ENCODE measurements around the gene ZNF584. TPM values are rescaled to one million over a fixed set of nuclear protein-coding genes. Genes with fewer than 3 reads are reported as not detected.
"Not testable (repeated sequence)": the region's sequence is repeated elsewhere in the genome, so short reads cannot be mapped to it uniquely, and the experiment has no call there.

Gene ZNF584
- polyA plus RNA-seq, 2 of the 4 experiments (the other 2 are of a cell fraction): 15.6 to 18.2 TPM

DNA sequence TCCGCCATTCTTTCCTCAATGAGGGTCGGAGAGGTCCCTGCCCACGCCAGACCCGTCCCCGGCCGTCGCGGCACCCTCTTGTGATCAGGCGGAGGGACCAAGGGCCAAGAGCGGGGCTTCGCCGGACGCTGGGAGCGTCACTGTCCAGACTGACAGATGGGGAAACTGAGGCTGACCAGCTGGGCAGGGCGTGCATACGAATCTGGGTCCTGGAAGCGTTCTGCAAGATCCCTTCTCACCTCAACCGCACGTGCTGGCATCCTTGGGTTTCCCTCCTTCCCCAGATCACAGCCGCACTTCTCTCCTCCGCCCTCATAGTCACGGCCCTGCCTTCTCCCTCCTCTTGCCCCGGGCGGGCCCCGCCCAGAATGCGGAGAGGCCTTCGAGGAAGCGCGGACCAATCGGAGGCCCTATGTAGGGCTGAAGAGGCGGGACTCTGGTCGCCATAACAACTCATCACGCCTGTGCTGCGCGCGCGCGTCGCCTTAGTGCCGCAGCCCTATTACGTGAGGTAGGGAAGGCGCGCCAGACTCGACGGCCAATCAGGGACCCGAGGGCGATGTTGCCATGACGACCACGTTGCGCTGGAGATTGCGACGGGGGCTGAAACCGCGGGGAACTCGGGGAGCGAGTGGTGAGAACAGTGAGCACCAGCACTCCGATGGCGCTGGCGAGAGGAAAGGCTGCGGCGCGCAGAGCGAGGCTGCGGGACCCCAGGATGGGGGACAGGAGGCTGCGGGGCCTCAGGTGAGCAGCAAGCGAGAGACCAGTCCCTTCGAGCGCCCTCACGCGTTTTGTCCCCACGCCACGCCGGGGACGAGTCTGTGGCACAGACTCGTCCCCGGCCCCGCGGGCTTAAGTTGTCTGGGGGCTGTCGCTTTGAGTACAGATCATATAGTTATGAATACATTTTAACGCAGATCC is 7.3 kb upstream of the ZNF584 start (continued):
- TF ChIP-seq PBX3 (IDR thresholded peaks at IDR 0.05): peak; percentile 26; the same call in 1 of the 2 replicates
- peak; percentile 96 for TF ChIP-seq E2F6 (IDR thresholded peaks at IDR 0.05; ENCODE audit: borderline replicate concordance, low read depth)
- no peak for TF ChIP-seq FOSB (CRISPR knock-in tag; IDR thresholded peaks at IDR 0.05)
- TF ChIP-seq, protein P1, sequence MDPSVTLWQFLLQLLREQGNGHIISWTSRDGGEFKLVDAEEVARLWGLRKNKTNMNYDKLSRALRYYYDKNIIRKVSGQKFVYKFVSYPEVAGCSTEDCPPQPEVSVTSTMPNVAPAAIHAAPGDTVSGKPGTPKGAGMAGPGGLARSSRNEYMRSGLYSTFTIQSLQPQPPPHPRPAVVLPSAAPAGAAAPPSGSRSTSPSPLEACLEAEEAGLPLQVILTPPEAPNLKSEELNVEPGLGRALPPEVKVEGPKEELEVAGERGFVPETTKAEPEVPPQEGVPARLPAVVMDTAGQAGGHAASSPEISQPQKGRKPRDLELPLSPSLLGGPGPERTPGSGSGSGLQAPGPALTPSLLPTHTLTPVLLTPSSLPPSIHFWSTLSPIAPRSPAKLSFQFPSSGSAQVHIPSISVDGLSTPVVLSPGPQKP (IDR thresholded peaks at IDR 0.05; ENCODE audit: low read depth, low read length): no peak
- TF ChIP-seq CEBPB (IDR thresholded peaks at IDR 0.05): 0 out of 4 replicates have a peak, but pooled peaks of 1 of the 2 experiments have one; percentile 3
- no peak for TF ChIP-seq KDM1A (IDR thresholded peaks at IDR 0.05; ENCODE audit: low read depth)
- TF ChIP-seq CBX2 (IDR thresholded peaks at IDR 0.05; ENCODE audit: borderline replicate concordance, low read depth): no peak

GRCh38 chr19:58401840-58402421 is 6.5 kb upstream of the ZNF584 start:
- no peak for DNase-seq (ENCODE audit: low read depth in 1 of 2, low spot score in 1 of 2)
- peak overlapping the region; percentile 73 for H3K4me3 ChIP-seq
- FAIRE-seq: no peak
- peak overlapping the region; percentile 83 for H3K4me2 ChIP-seq
- peaks cover 19% of the 10 kb centered on the region for H3K4me1 ChIP-seq
- WGBS (ENCODE audit: missing lambda C conversion rate): 27% methylated on average over 22 of the region's 23 CpGs
- no peaks in the 10 kb centered on the region for H3K9me3 ChIP-seq
- no peak for ATAC-seq
- CTCF ChIA-PET: no interaction called here
- POLR2A ChIA-PET: no interaction called here
- H3K27ac ChIP-seq: peak overlapping the region; percentile 86 to 91
- TF ChIP-seq CBX8 (IDR thresholded peaks at IDR 0.05) (no peak), RCOR1 (IDR thresholded peaks at IDR 0.05; ENCODE audit: low read depth, low read length) (no peak), NR3C1 (IDR thresholded peaks at IDR 0.05) (no peak), MAX (IDR thresholded peaks at IDR 0.05) (no peak), KDM5A (IDR thresholded peaks at IDR 0.05) (no peak), REST (IDR thresholded peaks at IDR 0.05) (no peak), RNF2 (IDR thresholded peaks at IDR 0.05; ENCODE audit: borderline replicate concordance, low read depth) (no peak), HOXA7 (CRISPR knock-in tag; IDR thresholded peaks at IDR 0.05) (no peak), EHMT2 (IDR thresholded peaks at IDR 0.05; ENCODE audit: low read depth) (no peak), CEBPB (IDR thresholded peaks at IDR 0.05) (no peak), JUNB (IDR thresholded peaks at IDR 0.05) (no peak), HEYL (CRISPR knock-in tag; IDR thresholded peaks at IDR 0.05) (no peak), CHD4 (IDR thresholded peaks at IDR 0.05; ENCODE audit: borderline replicate concordance) (no peak), HOXB5 (CRISPR knock-in tag; IDR thresholded peaks at IDR 0.05) (no peak), MYC (IDR thresholded peaks at IDR 0.05; ENCODE audit: borderline replicate concordance, low read length) (no peak), MAZ (IDR thresholded peaks at IDR 0.05; ENCODE audit: borderline replicate concordance, low read depth, low read length) (no peak), GATA3 (IDR thresholded peaks at IDR 0.05; ENCODE audit: borderline replicate concordance) (no peak), SMC3 (IDR thresholded peaks at IDR 0.05) (no peak)
- TF ChIP-seq, protein P2, sequence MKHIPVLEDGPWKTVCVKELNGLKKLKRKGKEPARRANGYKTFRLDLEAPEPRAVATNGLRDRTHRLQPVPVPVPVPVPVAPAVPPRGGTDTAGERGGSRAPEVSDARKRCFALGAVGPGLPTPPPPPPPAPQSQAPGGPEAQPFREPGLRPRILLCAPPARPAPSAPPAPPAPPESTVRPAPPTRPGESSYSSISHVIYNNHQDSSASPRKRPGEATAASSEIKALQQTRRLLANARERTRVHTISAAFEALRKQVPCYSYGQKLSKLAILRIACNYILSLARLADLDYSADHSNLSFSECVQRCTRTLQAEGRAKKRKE (CRISPR knock-in tag; IDR thresholded peaks at IDR 0.05; ENCODE audit: low read depth): no peak

- FAIRE-seq, H3K9me3 ChIP-seq, POLR2A ChIA-PET, ATAC-seq, H3K27ac ChIP-seq, H3K4me3 ChIP-seq: not testable (repeated sequence)
- H3K4me2 ChIP-seq: peak overlapping the region; percentile 31; the same call in 2 of the 3 replicates
- 59% methylated on average over 5 of the region's 5 CpGs for WGBS (ENCODE audit: missing lambda C conversion rate)
- peak in 1 of 2 experiments; percentile 44 for DNase-seq (ENCODE audit: low read depth in 1 of 2, low spot score in 1 of 2)
- peaks cover 25% of the 10 kb centered on the region for H3K4me1 ChIP-seq
- CTCF ChIA-PET: interaction anchor here (1.2 kb wide), 1 partner anchor 115 kb away, joined by 5 read pairs; the partner anchor contains the start of gene ZBTB45
Observed at GRCh38 chr19:58403920-58404478, 4.5 kb upstream of the ZNF584 start.
